ENCODE results near the gene CNNM4. TPM values are rescaled to one million over a fixed set of nuclear protein-coding genes. Genes with fewer than 3 reads are reported as not detected.

The CNNM4 gene
- total and polyA plus RNA-seq, 2 of the 4 experiments (the other 2 are of a cell fraction) = 2.0 to 4.1 TPM

GRCh38 chr2:96771796-96772618 is 11.3 kb downstream of the CNNM4 start:
- Histone ChIP-seq H3K4ac (ENCODE audit: low read depth, low read length) (no peak overlapping the region), H4K8ac (ENCODE audit: low read depth in 2 of 2, low read length in 2 of 2) (no peak overlapping the region), H3K23ac (ENCODE audit: low read depth, low read length) (no peak overlapping the region), H3K56ac (ENCODE audit: extremely low read depth, insufficient read depth, low read length) (no peak overlapping the region), H2BK120ac (ENCODE audit: low read depth, low read length) (no peak overlapping the region), H3K18ac (ENCODE audit: low read depth, low read length) (no peak overlapping the region), H4K5ac (ENCODE audit: low read depth, low read length) (no peak overlapping the region), H3K4me2 (ENCODE audit: low read depth, low read length) (no peak overlapping the region), H3K9me3 (ENCODE audit: control insufficient read depth, insufficient read depth, low read length) (no peaks in the 10 kb centered on the region), H3K79me1 (ENCODE audit: low read depth in 1 of 2, low read length in 2 of 2) (peaks cover 2 to 9% of the 10 kb centered on the region in 2 experiments; a peak in 2 of 4 replicates), H3K9ac (ENCODE audit: low read depth, low read length) (no peak overlapping the region), H3K4me1 (ENCODE audit: control insufficient read depth, insufficient read depth, low read length) (peaks cover 7% of the 10 kb centered on the region), H4K91ac (ENCODE audit: insufficient read depth, low read depth, low read length) (no peak overlapping the region), H3K36me3 (ENCODE audit: control insufficient read depth, insufficient read depth, low read length) (no peaks in the 10 kb centered on the region), H2BK5ac (ENCODE audit: low read depth, low read length, poor library complexity, severe bottlenecking) (no peak overlapping the region), H3K14ac (replicated peaks; ENCODE audit: low read depth, low read length) (no peak overlapping the region), H2BK20ac (ENCODE audit: low read depth, low read length) (no peak overlapping the region), H3K27ac (ENCODE audit: insufficient read depth, low read length) (no peak overlapping the region), H2AFZ (replicated peaks; ENCODE audit: low read length, poor library complexity) (no peak overlapping the region), H3K9me1 (ENCODE audit: insufficient read depth, low read length) (peaks cover 10% of the 10 kb centered on the region), H3K27me3 (ENCODE audit: control insufficient read depth, insufficient read depth, low read length) (no peaks in the 10 kb centered on the region), H2AK5ac (ENCODE audit: low read depth, low read length) (no peak overlapping the region), H2BK15ac (ENCODE audit: low read depth, low read length) (no peak overlapping the region), H2AK9ac (replicated peaks; ENCODE audit: low read depth, low read length, poor library complexity) (no peak overlapping the region), H4K20me1 (ENCODE audit: insufficient read depth, low read length) (no peaks in the 10 kb centered on the region; the same call in 1 of the 2 replicates), H3K4me3 (ENCODE audit: insufficient read depth, low read depth, low read length) (no peak overlapping the region)
- in situ Hi-C loops (cut with MboI; ENCODE audit: low sequenced_read_pairs) (no loop called here), dilution Hi-C loops (cut with HindIII; ENCODE audit: low sequenced_read_pairs, unreplicated experiment) (no loop called here), intact Hi-C loops (cut with micrococcal nuclease) (no loop called here)
- BruUV-seq (replicated peaks) = no TSS peak
- CTCF ChIA-PET = no interaction called here
- 90% methylated on average over 11 of the region's 20 CpGs; no CpG with 5 or more reads in 1 of the 2 experiments for WGBS, 2 experiments (ENCODE audit: extremely low coverage in 2 of 2, insufficient read length in 1 of 2)
- POLR2A ChIA-PET (ENCODE audit: unreplicated experiment) = no interaction called here
- DNase-seq (no peak), ATAC-seq (ENCODE audit: low read depth) (no peak)
- TF ChIP-seq RCOR1 (IDR thresholded peaks at IDR 0.05; ENCODE audit: insufficient replicate concordance, low read length) (no peak), BHLHE40 (IDR thresholded peaks at IDR 0.05; ENCODE audit: low read depth, low read length) (no peak), ELK1 (IDR thresholded peaks at IDR 0.05; ENCODE audit: borderline replicate concordance, low read depth, low read length) (no peak), NFE2L2 (IDR thresholded peaks at IDR 0.05; ENCODE audit: low read depth, low read length) (no peak), USF2 (IDR thresholded peaks at IDR 0.05; ENCODE audit: low read depth, low read length) (no peak), MXI1 (IDR thresholded peaks at IDR 0.05; ENCODE audit: borderline replicate concordance, low read depth, low read length) (no peak), FOS (IDR thresholded peaks at IDR 0.05; ENCODE audit: low read depth, low read length) (no peak)
